NCI-H2081 (cell line): ENCODE results near the gene ECEL1.
"Not testable (repeated sequence)": the region's sequence is repeated elsewhere in the genome, so short reads cannot be mapped to it uniquely, and the experiment has no call there.

Experiments
- DNase-seq, 2 experiments: peaks; one replicate each; lab custom pipeline; 2025; lab: John Stamatoyannopoulos, UW

The ECEL1 gene

DNA sequence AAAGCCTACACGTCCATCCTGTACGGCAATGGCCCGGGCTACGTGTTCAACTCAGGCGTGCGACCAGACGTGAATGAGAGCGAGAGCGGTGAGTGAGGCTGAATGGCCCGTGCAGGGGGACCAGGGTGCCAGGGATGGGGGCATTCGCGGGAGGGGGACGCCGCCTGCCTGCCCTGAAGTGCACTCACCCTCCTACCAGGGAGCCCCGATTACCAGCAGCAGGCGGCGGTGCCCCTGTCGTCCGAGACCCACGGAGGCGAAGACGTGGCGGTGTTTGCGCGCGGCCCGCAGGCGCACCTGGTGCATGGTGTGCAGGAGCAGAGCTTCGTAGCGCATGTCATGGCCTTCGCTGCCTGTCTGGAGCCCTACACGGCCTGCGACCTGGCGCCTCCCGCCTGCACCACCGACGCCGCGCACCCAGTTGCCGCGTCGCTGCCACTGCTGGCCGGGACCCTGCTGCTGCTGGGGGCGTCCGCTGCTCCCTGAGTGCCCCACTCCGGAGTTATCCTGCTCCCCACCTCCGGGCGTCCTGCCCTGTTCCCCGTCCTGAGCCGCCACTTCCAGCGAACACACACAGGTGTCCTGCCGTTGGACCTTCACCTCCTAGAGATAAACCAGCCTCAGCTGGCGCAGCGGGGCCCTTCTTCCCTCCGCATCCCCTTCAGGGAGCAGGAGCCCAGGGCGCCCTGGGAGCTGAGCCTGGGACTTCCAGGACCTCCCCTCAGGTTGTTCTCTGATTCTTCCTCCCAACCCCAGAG, 28.8 kb downstream of the ECEL1 start:
- DNase-seq = no peak

DNA sequence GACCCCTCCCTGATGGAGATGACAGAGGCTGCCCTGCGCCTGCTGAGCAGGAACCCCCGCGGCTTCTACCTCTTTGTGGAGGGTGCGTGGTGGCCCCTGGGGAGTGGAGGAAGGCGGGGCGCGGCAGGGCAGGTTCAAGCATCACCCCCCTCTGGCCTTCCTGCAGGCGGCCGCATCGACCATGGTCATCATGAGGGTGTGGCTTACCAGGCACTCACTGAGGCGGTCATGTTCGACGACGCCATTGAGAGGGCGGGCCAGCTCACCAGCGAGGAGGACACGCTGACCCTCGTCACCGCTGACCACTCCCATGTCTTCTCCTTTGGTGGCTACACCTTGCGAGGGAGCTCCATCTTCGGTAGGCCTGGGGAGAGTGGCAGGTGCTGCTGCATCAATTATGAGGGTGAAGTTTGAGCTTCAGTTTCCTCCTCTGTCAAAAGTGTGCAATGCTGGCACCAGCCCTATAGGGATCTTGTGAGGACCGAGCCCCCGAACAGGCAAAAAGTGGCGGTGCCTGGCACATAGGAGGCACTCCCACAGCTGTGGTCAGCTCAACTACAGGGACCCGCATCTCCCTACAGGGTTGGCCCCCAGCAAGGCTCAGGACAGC, 29.5 kb downstream of the ECEL1 start:
- no peak for DNase-seq

DNA sequence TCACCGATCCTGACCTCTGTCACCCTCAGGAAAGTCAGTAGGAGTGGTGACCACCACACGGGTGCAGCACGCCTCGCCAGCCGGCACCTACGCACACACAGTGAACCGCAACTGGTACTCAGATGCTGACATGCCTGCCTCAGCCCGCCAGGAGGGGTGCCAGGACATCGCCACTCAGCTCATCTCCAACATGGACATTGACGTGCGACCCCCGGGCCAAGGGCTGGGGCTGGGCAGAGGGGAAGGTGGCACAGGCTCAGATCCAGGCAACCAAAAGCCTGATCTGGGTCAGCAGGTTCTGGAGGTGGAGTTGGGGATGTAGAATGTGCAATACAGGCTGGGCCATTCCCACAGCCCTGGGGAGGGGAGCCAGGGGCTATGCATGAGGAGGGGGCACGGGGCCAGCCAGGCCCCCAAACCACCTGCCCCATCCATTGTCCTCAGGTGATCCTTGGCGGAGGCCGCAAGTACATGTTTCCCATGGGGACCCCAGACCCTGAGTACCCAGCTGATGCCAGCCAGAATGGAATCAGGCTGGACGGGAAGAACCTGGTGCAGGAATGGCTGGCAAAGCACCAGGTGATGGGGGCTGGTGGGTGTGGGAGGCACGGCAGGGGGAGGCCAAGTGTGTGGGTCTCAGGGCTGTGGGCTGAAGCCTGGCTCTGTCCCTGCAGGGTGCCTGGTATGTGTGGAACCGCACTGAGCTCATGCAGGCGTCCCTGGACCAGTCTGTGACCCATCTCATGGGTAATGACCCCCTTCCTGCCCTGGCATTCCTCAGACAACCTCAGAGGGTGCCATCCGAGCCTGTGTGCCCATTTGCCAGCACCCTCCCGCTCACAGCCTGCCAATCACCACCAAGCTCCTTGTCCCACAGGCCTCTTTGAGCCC, 30.3 kb downstream of the ECEL1 start:
- no peak for DNase-seq

DNA sequence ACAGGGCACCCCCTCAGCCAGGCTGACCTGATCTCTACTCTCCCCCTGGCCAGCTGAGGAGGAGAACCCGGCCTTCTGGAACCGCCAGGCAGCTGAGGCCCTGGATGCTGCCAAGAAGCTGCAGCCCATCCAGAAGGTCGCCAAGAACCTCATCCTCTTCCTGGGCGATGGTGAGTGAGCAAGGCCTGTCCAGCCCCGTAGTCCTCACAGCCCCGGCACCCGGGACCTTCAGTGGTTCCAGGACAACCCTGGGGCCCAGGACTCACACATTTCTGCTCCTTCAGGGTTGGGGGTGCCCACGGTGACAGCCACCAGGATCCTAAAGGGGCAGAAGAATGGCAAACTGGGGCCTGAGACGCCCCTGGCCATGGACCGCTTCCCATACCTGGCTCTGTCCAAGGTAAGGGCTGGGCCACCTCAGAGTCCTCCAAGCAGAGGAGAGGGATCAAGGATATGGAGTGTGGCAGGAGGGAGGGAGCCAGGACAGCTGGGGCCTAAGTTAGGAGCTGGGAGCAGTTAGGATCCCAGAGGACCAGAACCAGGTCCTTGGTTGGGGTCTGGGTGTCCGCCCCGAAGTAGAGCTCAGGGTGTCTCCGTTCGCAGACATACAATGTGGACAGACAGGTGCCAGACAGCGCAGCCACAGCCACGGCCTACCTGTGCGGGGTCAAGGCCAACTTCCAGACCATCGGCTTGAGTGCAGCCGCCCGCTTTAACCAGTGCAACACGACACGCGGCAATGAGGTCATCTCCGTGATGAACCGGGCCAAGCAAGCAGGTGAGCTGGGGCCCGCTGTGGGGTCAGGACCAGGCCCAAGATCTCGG, 31.1 kb downstream of the ECEL1 start:
- no peak for DNase-seq

DNA sequence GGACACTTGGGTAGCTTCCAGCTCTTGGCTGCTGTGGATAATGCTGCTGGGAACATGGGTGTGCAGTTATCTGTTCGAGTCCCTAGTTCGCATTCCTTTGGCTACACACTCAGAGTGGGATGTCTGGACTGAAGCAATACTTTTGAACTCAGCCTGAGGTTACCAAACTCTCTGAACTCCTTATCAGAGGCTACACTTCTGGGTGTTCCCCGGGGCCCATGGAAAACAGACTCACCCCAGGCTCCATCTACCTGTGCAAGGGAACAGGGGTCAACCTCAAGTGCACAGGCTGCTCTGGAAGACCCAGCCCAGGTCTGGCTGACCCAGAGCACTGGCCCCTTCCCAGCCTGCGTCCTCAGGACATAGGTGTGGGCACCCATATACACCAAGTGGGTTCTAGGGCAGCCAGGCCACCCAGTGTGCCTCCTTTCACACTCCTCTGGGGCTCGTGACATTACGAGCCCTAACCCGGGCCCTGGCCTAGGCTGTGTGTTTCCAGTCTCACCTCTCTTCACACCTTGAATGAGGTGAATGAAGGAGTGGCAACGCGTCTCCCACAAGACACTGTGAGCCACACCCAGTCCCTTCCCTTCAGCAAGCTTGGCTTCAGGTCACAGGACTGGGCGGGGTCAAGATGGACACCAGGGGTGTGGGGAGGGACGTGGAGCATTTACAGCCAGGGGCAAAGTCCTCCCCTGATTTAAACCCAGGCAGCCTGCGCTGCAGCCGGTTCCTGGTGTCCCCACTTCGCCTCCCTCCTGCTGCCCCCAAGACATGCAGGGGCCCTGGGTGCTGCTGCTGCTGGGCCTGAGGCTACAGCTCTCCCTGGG, 32.0 kb downstream of the ECEL1 start, which contains the start of gene ALPI:
Gene ALPI, plus strand, starts transcription at position 728 of the 830 bp plus-strand sequence. Its CDS starts 47 bp downstream, at position 775.
- no peak for DNase-seq

DNA sequence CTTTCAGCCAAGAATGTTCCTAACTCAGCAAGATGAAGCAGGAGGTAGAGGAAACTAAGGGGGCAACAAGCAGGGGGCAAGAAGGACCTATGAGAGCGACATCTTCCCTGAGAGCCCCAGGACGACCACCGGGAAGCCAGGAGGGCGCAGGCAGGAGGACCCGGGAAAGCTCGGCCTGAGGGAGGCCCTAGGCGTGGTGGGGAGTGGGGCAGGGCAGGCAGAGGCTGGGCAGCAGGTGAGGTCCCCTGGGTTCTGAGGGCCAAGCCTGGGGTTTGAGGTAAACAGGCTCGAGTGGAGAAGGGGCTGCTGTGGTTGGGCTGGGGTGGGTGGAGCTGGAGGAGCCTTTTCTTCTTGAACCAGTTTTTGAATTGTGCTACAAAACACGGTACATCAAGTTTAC, 33.0 kb downstream of the ECEL1 start:
- DNase-seq = no peak

DNA sequence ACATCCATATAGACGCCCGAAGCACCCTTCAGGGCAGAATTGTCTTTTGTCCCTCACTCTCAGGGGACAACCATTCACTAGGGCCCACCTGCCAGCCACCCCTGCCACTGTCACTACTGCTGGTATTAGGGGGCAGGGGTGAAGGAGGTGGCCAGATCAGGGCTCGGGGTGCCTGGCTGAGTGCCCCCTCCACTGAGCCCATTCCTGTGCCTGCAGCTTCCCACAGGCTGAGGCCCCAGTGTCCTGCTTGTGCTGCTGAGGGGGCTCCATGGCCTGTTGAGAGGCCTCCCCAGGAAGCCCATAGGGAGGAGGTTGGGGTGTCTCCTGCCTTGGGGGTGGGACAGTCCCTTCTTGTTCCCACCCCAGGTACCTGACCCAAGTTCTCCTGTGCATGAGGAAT, 36.0 kb downstream of the ECEL1 start:
- not testable (repeated sequence) for DNase-seq

DNA sequence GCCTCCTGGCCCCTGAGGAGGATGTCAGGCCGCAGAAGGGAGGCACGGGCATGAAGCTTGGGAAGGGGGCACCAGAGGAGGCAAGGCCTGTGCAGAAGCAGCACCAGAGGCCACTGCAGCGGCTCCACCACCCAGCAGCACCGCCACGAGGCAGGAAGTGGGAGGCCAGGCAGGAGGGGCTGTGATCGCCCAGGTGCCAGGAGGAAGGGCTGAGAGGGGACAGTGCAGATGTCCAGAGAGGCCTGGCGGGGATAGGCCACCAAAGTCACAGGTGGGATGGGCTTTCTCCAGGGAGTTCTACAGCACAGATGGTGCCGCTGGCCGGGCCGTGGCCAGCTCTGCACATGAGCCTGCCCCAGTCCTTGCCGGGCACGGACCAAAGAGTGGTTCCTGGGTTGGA, 37.7 kb downstream of the ECEL1 start:
- no peak for DNase-seq

DNA sequence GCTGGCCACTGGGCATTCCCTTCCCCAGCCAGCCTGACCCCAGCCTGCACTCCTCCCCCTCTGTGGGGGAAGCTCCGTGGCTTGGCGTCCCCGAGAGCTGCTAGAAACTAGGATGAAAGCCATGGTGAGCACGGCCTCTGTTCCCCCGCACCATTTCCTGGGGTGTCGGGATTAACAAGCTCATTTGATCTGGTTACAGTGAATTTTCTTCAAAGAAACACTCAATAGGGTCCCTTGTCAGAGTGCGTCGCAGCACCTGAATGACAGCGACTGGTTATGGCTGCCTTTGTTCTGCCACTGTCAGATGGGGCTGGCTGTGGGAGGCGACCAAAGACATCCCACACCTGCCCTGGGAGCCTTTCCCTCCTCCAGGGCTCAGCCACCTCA, 39.3 kb downstream of the ECEL1 start:
- DNase-seq = no peak

DNA sequence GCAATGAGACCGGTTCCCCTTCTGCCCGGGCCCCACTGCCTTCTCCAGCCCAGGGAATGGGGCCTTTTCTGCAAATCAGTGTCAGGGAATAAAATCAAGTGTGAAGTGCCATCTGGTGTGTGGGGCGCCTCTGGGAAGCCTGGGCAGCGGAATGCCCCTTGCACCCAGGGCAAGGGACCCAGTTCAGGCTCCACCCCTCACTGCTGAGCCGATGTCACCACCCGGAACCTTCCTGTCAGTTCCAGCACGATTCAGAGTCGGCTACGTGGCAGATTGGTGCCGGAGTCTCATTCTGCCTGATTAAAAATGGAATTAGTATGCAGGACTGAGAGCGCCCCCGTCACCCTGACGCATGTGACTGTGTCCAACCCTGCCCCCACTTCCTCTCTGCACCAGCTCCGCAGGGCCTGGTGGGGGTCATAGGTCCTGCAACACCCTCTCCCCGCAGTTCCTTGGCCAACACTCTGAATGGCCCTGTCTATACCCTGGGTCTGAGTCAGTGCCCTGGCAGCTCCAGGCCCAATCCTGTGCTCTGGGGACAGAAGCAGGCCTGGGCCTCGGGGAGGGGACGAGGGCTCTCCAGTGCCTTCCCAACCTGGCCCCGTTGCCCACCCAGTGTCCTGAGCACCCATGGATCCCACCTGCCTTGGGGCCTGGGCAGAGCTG, 39.9 kb downstream of the ECEL1 start:
- no peak for DNase-seq

DNA sequence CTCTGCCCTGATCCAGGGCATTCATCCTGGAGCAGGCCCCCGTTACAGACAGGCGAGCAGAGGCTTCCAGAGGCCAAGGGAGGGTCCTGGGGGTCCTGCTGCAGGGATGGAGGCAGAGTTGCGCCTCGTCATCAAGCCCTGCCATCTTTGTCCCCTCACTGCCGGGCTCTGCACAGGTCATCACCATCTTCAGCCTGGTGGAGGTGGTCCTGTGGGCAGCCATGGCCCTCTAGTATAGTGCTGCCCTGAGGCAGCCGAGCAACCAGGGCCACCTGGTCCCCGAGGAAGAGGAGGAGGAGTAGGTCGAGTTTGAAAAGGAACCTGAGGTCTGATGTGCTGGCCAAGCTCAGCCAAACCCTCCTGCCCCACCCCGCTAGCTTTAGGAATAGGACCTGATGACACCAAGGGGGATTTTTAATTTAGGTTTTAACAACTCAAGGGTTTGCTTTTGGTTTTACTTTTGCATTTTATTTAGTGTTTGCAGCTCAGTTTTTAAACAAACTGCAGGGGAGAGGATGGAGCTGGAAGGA, 40.5 kb downstream of the ECEL1 start:
- DNase-seq = no peak

DNA sequence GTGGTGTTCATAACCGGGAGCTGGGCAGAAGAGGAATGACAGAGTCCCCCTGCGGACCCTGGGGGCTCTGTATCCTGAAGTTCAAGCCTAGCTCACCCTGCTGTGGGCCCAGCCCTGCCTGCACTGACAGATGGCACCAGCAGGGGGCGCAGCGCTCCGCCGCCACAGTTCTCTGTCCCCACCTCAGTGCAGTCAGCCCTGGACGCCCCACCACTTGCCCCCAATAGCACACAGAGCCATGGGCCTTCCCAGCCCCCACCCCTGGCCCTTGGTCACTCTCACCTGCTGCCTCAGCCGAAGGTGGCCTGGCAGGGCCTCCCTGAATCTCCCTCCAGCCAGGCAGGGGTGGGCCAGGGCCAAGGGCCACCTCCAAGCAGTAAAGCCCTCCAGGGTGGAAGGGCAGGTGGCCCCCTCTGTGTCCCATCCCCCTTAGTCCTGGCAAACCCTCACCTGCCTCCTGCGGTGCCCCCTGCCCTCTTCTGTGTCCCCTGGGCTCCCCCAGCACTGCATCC, 41.3 kb downstream of the ECEL1 start:
- DNase-seq = not testable (repeated sequence)

DNA sequence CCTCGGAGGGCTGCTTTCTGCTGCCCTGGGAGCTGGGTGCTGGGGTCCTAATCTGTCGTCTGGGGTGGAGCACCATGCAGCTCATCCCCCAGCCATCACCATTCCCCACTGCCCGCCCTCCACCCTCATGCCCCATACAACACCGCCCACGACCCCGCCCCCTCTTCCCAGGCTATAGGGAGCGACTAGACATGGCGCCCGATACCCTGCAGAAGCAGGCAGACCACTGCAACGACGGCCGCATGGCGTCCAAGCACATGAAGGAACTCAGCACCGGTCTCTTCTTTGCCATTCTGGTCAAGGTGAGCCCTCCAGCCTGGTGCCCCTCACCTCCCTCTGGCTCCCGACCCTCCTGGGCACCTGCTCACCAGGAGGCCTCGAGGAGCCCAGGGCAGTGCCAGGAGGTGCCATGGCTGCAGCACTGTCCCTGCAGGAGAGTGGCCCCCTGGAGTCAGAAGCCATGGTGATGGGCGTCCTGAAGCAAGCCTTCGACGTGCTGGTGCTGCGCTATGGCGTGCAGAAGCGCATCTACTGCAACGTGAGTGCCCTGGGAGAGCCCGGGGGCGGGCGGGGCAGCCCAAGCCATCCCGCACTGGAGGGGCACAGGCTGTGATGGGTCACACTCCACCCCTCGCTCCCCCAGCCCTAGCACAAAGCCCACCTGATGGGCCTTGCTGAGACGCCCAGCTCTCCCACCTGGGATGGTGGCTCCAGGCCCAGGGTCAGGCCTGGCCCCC, 42.3 kb downstream of the ECEL1 start:
- not testable (repeated sequence) for DNase-seq

DNA sequence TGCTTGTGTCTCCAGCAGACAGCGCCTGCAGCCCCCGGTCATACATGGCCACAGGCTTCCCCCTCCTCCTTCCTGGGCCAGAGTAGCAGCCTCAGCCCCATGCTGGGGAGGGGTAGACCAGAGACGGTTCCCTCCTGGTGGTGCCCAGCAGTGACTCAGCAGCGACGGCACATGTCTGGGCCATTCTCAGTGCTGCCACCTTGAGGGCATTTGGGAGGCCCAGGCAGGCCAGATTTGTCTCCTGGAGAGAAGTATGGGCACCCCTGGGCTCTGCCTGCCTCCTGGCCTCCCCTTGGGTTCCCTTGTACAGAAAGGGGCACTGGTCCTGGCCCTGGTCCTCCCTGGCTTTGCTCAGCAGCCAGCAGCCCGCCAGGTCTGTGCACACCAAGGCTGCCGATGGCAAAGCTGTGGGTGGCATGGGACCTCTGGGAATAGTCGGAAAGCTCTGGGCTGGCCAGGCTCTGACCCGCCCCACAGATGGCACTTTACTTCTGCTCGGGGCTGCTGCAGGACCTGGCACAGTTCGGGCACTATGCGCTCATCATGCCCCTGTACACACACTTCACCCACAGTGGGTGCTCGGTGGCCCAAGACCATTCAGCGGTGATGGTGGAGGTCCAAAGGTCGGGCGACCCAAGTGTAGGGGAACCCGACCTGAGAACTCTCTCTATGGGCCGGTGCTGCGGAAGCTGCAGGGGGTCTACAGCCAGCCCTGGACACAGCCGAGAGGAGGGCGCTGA, 43.1 kb downstream of the ECEL1 start:
- peak; percentile 25 to 38 for DNase-seq

DNA sequence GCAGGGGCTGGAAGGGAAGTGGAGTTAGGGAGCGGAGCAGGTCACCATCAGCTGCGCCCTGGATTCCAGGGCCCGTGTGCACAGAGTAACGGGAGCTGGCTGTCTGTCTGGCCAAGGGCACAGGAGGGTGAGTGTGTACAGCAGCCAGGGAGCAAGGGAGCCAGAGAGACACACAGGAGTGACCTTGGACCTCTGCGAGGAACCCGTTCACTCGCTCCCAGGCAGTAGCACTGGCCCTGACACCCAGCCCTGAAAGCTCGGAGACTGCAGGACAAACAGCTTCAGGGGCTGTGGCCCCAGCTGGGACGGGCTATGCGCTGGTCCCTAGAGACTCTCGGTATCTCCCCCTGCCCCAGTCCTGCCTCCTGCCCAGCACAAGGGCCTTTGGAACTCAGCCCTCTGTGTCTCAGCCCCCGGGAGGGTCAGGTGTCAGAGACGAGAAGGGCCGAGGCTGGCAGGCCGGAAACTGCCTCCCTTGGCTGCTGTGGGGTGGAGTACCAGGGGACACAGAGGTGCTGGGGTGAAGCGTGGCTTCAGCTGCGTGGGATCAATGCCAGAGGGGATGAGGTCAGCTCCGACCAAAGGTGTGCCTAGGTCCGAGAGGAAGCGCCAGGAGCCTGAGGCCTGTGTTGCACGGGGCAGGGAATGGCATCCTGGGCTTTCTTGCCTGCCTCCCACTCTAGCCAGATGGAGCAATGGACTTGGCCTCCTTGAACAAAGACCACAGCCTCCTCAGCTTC, 43.8 kb downstream of the ECEL1 start:
- not testable (repeated sequence) for DNase-seq

DNA sequence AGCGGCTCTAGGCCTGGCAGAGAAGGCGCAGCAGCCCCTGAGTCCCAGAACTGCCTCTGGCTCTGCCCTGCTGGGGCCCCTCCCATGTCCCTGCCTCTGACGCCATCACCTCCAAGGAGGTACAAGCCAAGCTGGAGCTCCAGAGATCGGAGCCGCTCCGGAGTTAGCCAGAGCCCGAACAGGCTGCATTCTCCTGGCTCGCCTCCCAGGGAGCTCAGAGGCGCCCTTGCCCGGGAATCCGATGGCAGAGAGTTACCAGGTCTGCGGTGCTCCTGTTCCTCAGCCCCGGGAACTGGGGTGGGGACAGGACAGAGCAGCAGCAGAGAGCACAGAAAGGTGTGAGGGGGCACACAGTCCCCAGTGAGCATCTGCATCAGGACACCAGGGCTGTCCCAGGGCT, 44.6 kb downstream of the ECEL1 start:
- not testable (repeated sequence) for DNase-seq

DNA sequence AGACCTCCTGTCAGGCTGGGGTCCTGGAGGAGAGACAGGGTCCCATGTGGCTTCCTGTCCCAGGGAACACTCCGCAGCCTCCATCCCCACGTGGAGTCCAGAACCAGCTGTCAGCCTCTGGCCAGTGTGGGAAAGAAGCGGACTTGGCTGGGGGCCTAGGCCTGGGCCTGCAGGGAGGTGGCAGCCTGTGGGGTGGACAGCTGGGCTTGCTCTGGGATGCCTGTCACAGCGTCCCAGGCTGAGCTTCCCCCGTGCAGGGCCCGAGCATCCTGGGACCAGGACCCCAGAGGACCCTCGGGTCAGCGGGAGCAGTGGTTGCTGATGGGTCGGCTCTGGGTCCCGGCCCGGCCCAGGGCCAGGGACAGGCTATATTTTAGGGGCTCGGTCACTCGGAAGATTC, 45.2 kb downstream of the ECEL1 start:
- not testable (repeated sequence) for DNase-seq

DNA sequence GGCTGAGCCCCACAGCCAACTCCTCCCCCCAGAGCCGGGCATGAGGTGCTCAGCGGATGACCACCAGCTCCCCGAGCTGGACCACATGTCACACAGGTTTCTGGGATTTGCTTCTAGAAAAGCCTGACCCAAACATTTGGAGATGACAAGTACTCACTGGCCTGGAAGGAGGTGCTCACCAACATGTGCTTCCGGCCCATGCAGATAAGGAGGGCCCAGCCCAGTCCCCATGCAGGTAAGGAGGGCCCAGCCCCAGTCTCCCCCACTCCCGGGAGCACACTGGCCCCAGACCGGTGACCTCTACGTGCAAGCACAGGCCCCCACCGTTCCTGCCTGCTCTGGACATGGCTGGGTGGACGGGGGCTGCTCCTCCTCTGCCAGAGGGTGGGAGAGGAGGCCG, 45.7 kb downstream of the ECEL1 start:
- DNase-seq = not testable (repeated sequence)
